Amniotic stem cell (primary cell): ENCODE measurements around the gene RNPC3.
"Not testable (repeated sequence)": the region's sequence is repeated elsewhere in the genome, so short reads cannot be mapped to it uniquely, and the experiment has no call there.

ENCODE experiments used
- DNase-seq: peaks from one replicate; lab custom pipeline; 2025; lab: John Stamatoyannopoulos, UW

RNPC3 gene

GRCh38 chr1:103560427-103560826 is 34.9 kb downstream of the RNPC3 start:
- no peak for DNase-seq

- DNase-seq, result not testable (repeated sequence)
Measured at GRCh38 chr1:103561124-103561523, 35.6 kb downstream of the RNPC3 start.

GRCh38 chr1:103561643-103562395 is 36.3 kb downstream of the RNPC3 start:
- no peak for DNase-seq

GRCh38 chr1:103563056-103563455 is 37.6 kb downstream of the RNPC3 start:
- DNase-seq, result no peak

- no peak for DNase-seq
Measured at GRCh38 chr1:103569493-103569892, 44.0 kb downstream of the RNPC3 start.

GRCh38 chr1:103571289-103571688 is 45.8 kb downstream of the RNPC3 start, which contains the start of gene AMY2B:
Gene AMY2B (plus strand): TSS chr1:103571589. CDS start chr1:103571603, 14 bp downstream.
- DNase-seq, result not testable (repeated sequence)

GRCh38 chr1:103576065-103576464 is 50.6 kb downstream of the RNPC3 start:
- DNase-seq, result no peak

- not testable (repeated sequence) for DNase-seq
Measured at GRCh38 chr1:103576784-103577183, 51.3 kb downstream of the RNPC3 start.

GRCh38 chr1:103582464-103582863 is 57.0 kb downstream of the RNPC3 start:
- no peak for DNase-seq

GRCh38 chr1:103583887-103584286 is 58.4 kb downstream of the RNPC3 start:
- DNase-seq, result no peak

GRCh38 chr1:103584537-103584936 is 59.0 kb downstream of the RNPC3 start:
- no peak for DNase-seq

GRCh38 chr1:103602740-103603139 is 77.2 kb downstream of the RNPC3 start:
- not testable (repeated sequence) for DNase-seq
